HPDE6-E6E7 (cell line): Measurements from ENCODE around the gene TRAF2.

Source experiments
- DNase-seq: peaks from one replicate; pipeline ENCODE4 v3.0.0; 2011; ENCODE audit warnings: missing footprints; ENCODE audit errors: extremely low spot score

Gene TRAF2

GRCh38 chr9:136962163-136962562, 75.8 kb downstream of the TRAF2 start:
- DNase-seq, result no peak

GRCh38 chr9:136962701-136963248, 76.5 kb downstream of the TRAF2 start:
- no peak for DNase-seq

- DNase-seq, result no peak
These were observed 77.0 kb downstream of the TRAF2 start for GRCh38 chr9:136963341-136963740.

GRCh38 chr9:136963751-136964150, 77.4 kb downstream of the TRAF2 start:
- no peak for DNase-seq

- no peak for DNase-seq
These were observed 77.9 kb downstream of the TRAF2 start for GRCh38 chr9:136964171-136964689.

GRCh38 chr9:136964833-136965422, 78.6 kb downstream of the TRAF2 start:
- no peak for DNase-seq

GRCh38 chr9:136965771-136966484, 79.6 kb downstream of the TRAF2 start:
- no peak for DNase-seq

- no peak for DNase-seq
These were observed 82.2 kb downstream of the TRAF2 start for GRCh38 chr9:136968333-136969127.

GRCh38 chr9:136969150-136969549, 82.8 kb downstream of the TRAF2 start:
- DNase-seq, result no peak

- DNase-seq, result no peak
These were observed 83.5 kb downstream of the TRAF2 start for GRCh38 chr9:136969774-136970173.

- DNase-seq, result no peak
These were observed 84.0 kb downstream of the TRAF2 start for GRCh38 chr9:136970361-136970760.

- DNase-seq, result no peak
These were observed 85.4 kb downstream of the TRAF2 start for GRCh38 chr9:136971746-136972145.

- no peak for DNase-seq
These were observed 86.0 kb downstream of the TRAF2 start for GRCh38 chr9:136972335-136972734.

GRCh38 chr9:136972743-136973142, 86.4 kb downstream of the TRAF2 start:
- DNase-seq, result no peak

GRCh38 chr9:136973618-136974617, 87.6 kb downstream of the TRAF2 start:
- DNase-seq, result no peak

- no peak for DNase-seq
These were observed 88.7 kb downstream of the TRAF2 start for GRCh38 chr9:136974817-136975535.

GRCh38 chr9:136975644-136976043, 89.3 kb downstream of the TRAF2 start:
- DNase-seq, result no peak
